HG02571 (cell line): Measurements from ENCODE around the gene CCR7.

Experiments
- ATAC-seq: cut with Tn5 transposase; IDR thresholded peaks from one replicate; pipeline ENCODE4 v1.9.1; 2021; ENCODE audit warnings: mild to moderate bottlenecking, moderate library complexity; ENCODE audit not compliant: unreplicated experiment

The CCR7 gene

GRCh38 chr17:40538936-40539705 is 26.2 kb downstream of the CCR7 start:
- ATAC-seq: no peak

GRCh38 chr17:40538019-40538935 is 27.0 kb downstream of the CCR7 start:
- no peak for ATAC-seq

- no peak for ATAC-seq
Measured at GRCh38 chr17:40536295-40537171, 28.7 kb downstream of the CCR7 start.

GRCh38 chr17:40535924-40536294 is 29.4 kb downstream of the CCR7 start:
- no peak for ATAC-seq

GRCh38 chr17:40535438-40535837 is 29.8 kb downstream of the CCR7 start:
- ATAC-seq: no peak

- no peak for ATAC-seq
Measured at GRCh38 chr17:40534371-40535189, 30.7 kb downstream of the CCR7 start.

GRCh38 chr17:40533896-40534295 is 31.4 kb downstream of the CCR7 start:
- ATAC-seq: no peak

GRCh38 chr17:40532520-40533253 is 32.6 kb downstream of the CCR7 start:
- ATAC-seq: no peak

GRCh38 chr17:40531051-40531991 is 34.0 kb downstream of the CCR7 start:
- no peak for ATAC-seq

- ATAC-seq: no peak
Measured at GRCh38 chr17:40530531-40530994, 34.7 kb downstream of the CCR7 start.

GRCh38 chr17:40529991-40530390 is 35.3 kb downstream of the CCR7 start:
- no peak for ATAC-seq

GRCh38 chr17:40528692-40529417 is 36.4 kb downstream of the CCR7 start:
- ATAC-seq: no peak

GRCh38 chr17:40526668-40527067 is 38.6 kb downstream of the CCR7 start:
- ATAC-seq: no peak

- no peak for ATAC-seq
Measured at GRCh38 chr17:40525294-40525693, 40.0 kb downstream of the CCR7 start.

- ATAC-seq: no peak
Measured at GRCh38 chr17:40524243-40524965, 40.9 kb downstream of the CCR7 start.

- no peak for ATAC-seq
Measured at GRCh38 chr17:40522961-40523310, 42.3 kb downstream of the CCR7 start.
